Body of pancreas (tissue), 4 donors: ENCODE results near the gene SPACA6. TPM values are rescaled to one million over a fixed set of nuclear protein-coding genes. Genes with fewer than 3 reads are reported as not detected.

Experiments used
- ATAC-seq: fragments of 150-250 bp; one replicate; pipeline ENCODE4 v1.9.1; 2016
- DNase-seq, 4 donors: peaks; one replicate each; pipeline ENCODE4 v3.0.0-alpha.2; 2019
- H3K27ac ChIP-seq, 4 donors: fragments of 200-600 bp; sonication (generic); 1 replicate in 3 of 4; 2 replicates in 1 of 4; pipeline versions ENCODE4 v1.5.1 to v1.6.1; 2016 to 2019; ENCODE audit warnings: mild to moderate bottlenecking in 1 of 4, mixed read lengths in 1 of 4, moderate library complexity in 1 of 4
- H3K27me3 ChIP-seq, 2 donors: fragments of 200-600 bp; sonication (generic); one replicate each; pipeline ENCODE4 v1.6.0; 2016; ENCODE audit warnings: mild to moderate bottlenecking in 1 of 2
- H3K36me3 ChIP-seq, 2 donors: fragments of 200-600 bp; sonication (generic); replicated peaks in 1 of 2; 2 replicates each; pipeline ENCODE4 v1.5.1; 2016; ENCODE audit warnings: low read depth in 2 of 2; ENCODE audit not compliant: insufficient read depth in 1 of 2
- H3K4me1 ChIP-seq: fragments of 200-600 bp; sonication (generic); one replicate; pipeline ENCODE4 v1.6.0; 2016
- H3K4me3 ChIP-seq, 2 donors: fragments of 200-600 bp; sonication (generic); 1 replicate in 1 of 2; 2 replicates in 1 of 2; pipeline ENCODE4 v1.5.1; 2016 to 2019
- H3K9me3 ChIP-seq, 3 donors: fragments of 200-600 bp; sonication (generic); 1 replicate in 2 of 3; 2 replicates in 1 of 3; pipeline ENCODE4 v1.5.1; 2016
- CTCF ChIP-seq, 7 experiments: fragments of 450-650 bp in 4 of 7; fragments of 200-600 bp in 3 of 7; sonication (generic) in 3 of 7; IDR thresholded peaks; one replicate each; pipeline ENCODE4 v1.5.1; 2016 to 2019; ENCODE audit warnings: antibody characterized with exemption in 7 of 7
- POLR2A ChIP-seq, 3 donors: fragments of 450-650 bp; IDR thresholded peaks; one replicate each; pipeline ENCODE4 v1.6.1; 2016; ENCODE audit warnings: antibody characterized with exemption in 3 of 3, mild to moderate bottlenecking in 2 of 3
- WGBS, 2 donors: methylation state at CpG; one replicate each; pipeline ENCODE4 v1.1.5; 2017; 5-methylcytosine and 5-hydroxymethylcytosine counted together
- intact Hi-C: fragments of 100-400 bp; cut with DNase I; formaldehyde crosslinking; loops from one replicate; pipeline ENCODE4 v1.15.1; 2023
- total RNA-seq, 2 donors: library from RNA; depleted of rRNA; stranded (reverse); fragments of >200 nt; gene quantifications; one replicate each; pipeline ENCODE4 v1.1.0, GENCODE V29; 2016

Gene SPACA6
- total RNA-seq, 2 donors from 2014 or later, result 7.9 to 16.3 TPM

DNA sequence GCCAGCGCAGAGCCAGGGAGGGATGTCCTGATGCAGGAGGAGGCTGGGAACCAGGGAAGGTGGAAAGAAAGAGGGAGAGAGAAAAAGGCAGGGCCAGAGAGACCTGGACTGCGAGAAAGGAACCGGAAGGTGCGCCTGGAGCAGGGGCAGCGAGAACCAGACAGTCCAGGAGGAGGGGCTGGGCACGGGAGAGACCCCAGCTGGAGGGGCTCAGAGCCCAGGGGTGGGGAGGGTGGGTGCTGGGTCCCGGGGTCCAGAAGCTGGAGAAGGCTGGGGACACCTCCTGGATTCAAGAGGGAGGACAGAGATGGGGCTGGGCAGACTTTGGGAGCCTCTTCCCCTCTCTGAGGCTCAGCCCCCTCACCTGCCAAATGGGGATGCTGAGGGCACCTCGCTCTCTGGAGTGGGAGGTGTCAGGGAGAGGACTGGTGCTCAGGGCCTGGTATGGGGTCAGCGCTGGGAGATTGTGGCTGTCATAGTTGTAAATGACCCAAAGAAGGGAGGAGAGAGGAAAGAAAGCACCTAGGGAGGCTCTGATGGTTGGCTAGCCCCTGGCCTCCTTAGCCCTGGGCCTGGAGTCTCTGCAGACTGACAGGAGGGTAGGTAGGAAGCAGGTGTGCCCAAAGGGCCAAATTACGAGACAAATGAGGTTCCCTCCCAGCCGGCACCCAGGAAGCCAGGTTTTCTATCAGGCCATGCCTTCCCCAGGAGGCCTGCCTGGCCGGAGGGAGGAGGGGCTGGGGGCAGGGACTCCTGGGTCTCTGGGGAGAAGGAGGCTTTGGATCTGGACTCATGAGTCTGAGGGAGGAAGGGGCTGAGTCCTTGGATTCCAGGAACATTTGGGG lies 1.3 kb upstream of the SPACA6 start:
- TF ChIP-seq POLR2A (IDR thresholded peaks at IDR 0.05), result no peak
- intact Hi-C loops, result loop anchor here (10.0 kb wide), 1 partner anchor 97 kb away; no protein-coding TSS in a partner anchor
- peaks cover 31% of the 10 kb centered on the region for H3K4me1 ChIP-seq
- ATAC-seq, result no peak
- peak overlapping the region in 3 of 4 donors; percentile 85 to 92 (median 90) for H3K27ac ChIP-seq
- H3K36me3 ChIP-seq, result no peaks in the 10 kb centered on the region
- H3K4me3 ChIP-seq, result no peak overlapping the region
- no peaks in the 10 kb centered on the region for H3K27me3 ChIP-seq
- 31 to 32% methylated on average over 11 to 12 of the region's 12 CpGs for WGBS, 2 donors
- DNase-seq, result no peak
- no peaks in the 10 kb centered on the region for H3K9me3 ChIP-seq

- intact Hi-C loops, result loop anchor here (10.0 kb wide), 1 partner anchor 98 kb away; no protein-coding TSS in a partner anchor
- Histone ChIP-seq H3K27me3 (no peaks in the 10 kb centered on the region), H3K4me3 (no peak overlapping the region), H3K27ac (peak overlapping the region in 3 of 4 donors; percentile 28 to 92 (median 90)), H3K9me3 (no peaks in the 10 kb centered on the region), H3K4me1 (peaks cover 29% of the 10 kb centered on the region), H3K36me3 (no peaks in the 10 kb centered on the region)
- 74 to 86% methylated on average over 7 of the region's 18 CpGs for WGBS, 2 donors
- DNase-seq (no peak), ATAC-seq (no peak)
- TF ChIP-seq CTCF (IDR thresholded peaks at IDR 0.05) (no peak), POLR2A (IDR thresholded peaks at IDR 0.05) (no peak)
Observed at GRCh38 chr19:51692468-51692867, 662 bp upstream of the SPACA6 start.

- H3K9me3 ChIP-seq, result no peaks in the 10 kb centered on the region
- no peaks in the 10 kb centered on the region for H3K27me3 ChIP-seq
- H3K4me1 ChIP-seq, result peaks cover 15% of the 10 kb centered on the region
- 29 to 56% methylated on average over 2 of the region's 2 CpGs for WGBS, 2 donors
- H3K4me3 ChIP-seq, result no peak overlapping the region
- TF ChIP-seq POLR2A (IDR thresholded peaks at IDR 0.05) (no peak), CTCF (IDR thresholded peaks at IDR 0.05) (no peak)
- intact Hi-C loops, result loop anchor here (10.0 kb wide), 1 partner anchor 99 kb away; no protein-coding TSS in a partner anchor
- no peaks in the 10 kb centered on the region for H3K36me3 ChIP-seq
- ATAC-seq, result no peak
- no peak overlapping the region for H3K27ac ChIP-seq
- DNase-seq, result no peak
Observed at GRCh38 chr19:51693819-51694218, 689 bp downstream of the SPACA6 start.

DNA sequence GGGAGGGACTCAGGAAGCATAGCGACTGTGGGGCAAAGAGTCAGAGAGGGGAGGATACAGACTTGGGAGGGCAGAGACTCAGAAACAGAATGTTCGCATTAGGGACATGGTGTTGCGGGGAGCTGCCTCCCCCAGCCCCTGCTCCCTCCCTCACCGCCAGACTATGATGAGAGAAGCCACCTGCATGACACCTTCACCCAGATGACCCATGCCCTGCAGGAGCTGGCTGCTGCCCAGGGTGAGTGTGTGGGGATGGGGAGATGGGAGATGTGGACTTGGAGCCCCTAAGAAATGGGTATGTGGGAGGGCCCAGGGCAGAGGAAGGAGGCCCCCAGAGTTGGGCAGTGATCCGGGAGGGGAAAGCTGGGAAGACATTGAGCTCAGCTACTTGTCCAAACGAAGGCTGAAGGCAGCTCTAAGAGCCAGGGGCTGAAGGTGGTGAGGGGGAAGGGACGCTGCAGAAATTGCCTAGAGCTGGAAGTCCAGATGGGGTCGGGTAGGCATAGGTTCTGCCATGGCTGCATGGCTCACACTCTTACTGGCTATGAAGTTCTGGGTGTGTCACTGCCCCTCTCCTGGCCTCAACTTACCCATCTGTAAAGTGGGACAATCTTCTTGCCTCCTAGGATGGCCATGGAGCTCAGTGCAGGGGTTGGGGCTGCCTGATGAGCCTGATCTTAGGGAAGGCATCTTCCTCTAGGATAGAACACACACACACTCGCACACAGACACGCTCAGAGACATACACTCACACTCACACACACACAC lies 1.4 kb downstream of the SPACA6 start:
- 81 to 85% methylated on average over 9 to 10 of the region's 10 CpGs for WGBS, 2 donors
- ATAC-seq (no peak), DNase-seq (no peak)
- TF ChIP-seq POLR2A (IDR thresholded peaks at IDR 0.05) (no peak), CTCF (IDR thresholded peaks at IDR 0.05) (no peak)
- Histone ChIP-seq H3K4me3 (no peak overlapping the region), H3K27ac (no peak overlapping the region), H3K9me3 (no peaks in the 10 kb centered on the region), H3K36me3 (no peaks in the 10 kb centered on the region), H3K27me3 (no peaks in the 10 kb centered on the region), H3K4me1 (peaks cover 15% of the 10 kb centered on the region)
- intact Hi-C loops, result loop anchor here (10.0 kb wide), 1 partner anchor 100 kb away; no protein-coding TSS in a partner anchor

- ATAC-seq (no peak), DNase-seq (no peak)
- Histone ChIP-seq H3K36me3 (no peaks in the 10 kb centered on the region), H3K27me3 (no peaks in the 10 kb centered on the region), H3K4me3 (no peak overlapping the region), H3K9me3 (no peaks in the 10 kb centered on the region), H3K27ac (no peak overlapping the region), H3K4me1 (peaks cover 15% of the 10 kb centered on the region)
- TF ChIP-seq POLR2A (IDR thresholded peaks at IDR 0.05), result no peak
- no peak for TF ChIP-seq CTCF (IDR thresholded peaks at IDR 0.05)
- intact Hi-C loops, result loop anchor here (10.0 kb wide), 1 partner anchor 100 kb away; no protein-coding TSS in a partner anchor
- 82 to 87% methylated on average over 8 to 9 of the region's 9 CpGs for WGBS, 2 donors
Observed at GRCh38 chr19:51695088-51695487, 2.0 kb downstream of the SPACA6 start.
